ENCODE measurements around the gene SMCHD1. TPM values are rescaled to one million over a fixed set of nuclear protein-coding genes. Genes with fewer than 3 reads are reported as not detected.

SMCHD1 gene
- total and polyA plus RNA-seq, 4 donors = 4.4 to 49.0 (median 25.4) TPM

DNA sequence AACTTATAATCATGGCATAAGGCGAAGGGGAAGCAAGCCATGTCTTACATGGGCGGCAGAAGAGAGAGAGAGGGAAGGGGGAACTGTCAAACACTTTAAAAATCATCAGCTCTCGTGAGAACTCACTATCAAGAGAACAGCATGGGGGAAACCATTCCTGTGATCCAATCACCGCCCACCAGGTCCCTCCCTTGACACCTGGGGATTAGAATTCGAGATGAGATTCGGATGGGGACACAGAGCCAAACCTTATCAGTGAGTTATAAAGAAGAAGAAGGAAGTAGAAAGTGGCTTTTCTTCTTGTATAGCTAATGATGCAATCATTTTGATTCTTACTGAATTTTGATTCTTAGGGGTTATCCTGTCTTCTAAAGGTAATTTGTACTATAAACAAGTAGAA is 51.4 kb downstream of the SMCHD1 start:
- no peak overlapping the region for H3K4me3 ChIP-seq (ENCODE audit: low read depth in 1 of 3, low read length in 3 of 3)
- WGBS = 85% methylated on average over 6 of the region's 6 CpGs
- no peaks in the 10 kb centered on the region for H3K4me1 ChIP-seq (ENCODE audit: control insufficient read depth in 4 of 4, insufficient read depth in 4 of 4, low read length in 3 of 4)
- TF ChIP-seq TAF1 (conservative IDR thresholded peaks at IDR 0.05) (no peak), FOXA1 (IDR thresholded peaks at IDR 0.05) (no peak), SP1 (IDR thresholded peaks at IDR 0.05) (no peak), RXRA (IDR thresholded peaks at IDR 0.05) (no peak), RAD21 (IDR thresholded peaks at IDR 0.05) (no peak)
- TF ChIP-seq, protein P1, sequence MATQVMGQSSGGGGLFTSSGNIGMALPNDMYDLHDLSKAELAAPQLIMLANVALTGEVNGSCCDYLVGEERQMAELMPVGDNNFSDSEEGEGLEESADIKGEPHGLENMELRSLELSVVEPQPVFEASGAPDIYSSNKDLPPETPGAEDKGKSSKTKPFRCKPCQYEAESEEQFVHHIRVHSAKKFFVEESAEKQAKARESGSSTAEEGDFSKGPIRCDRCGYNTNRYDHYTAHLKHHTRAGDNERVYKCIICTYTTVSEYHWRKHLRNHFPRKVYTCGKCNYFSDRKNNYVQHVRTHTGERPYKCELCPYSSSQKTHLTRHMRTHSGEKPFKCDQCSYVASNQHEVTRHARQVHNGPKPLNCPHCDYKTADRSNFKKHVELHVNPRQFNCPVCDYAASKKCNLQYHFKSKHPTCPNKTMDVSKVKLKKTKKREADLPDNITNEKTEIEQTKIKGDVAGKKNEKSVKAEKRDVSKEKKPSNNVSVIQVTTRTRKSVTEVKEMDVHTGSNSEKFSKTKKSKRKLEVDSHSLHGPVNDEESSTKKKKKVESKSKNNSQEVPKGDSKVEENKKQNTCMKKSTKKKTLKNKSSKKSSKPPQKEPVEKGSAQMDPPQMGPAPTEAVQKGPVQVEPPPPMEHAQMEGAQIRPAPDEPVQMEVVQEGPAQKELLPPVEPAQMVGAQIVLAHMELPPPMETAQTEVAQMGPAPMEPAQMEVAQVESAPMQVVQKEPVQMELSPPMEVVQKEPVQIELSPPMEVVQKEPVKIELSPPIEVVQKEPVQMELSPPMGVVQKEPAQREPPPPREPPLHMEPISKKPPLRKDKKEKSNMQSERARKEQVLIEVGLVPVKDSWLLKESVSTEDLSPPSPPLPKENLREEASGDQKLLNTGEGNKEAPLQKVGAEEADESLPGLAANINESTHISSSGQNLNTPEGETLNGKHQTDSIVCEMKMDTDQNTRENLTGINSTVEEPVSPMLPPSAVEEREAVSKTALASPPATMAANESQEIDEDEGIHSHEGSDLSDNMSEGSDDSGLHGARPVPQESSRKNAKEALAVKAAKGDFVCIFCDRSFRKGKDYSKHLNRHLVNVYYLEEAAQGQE (IDR thresholded peaks at IDR 0.05) = no peak
- H3K36me3 ChIP-seq (ENCODE audit: control insufficient read depth in 4 of 4, insufficient read depth in 3 of 4, low read depth in 1 of 4, low read length in 3 of 4) = peaks cover 5 to 60% (median 34%) of the 10 kb centered on the region in 4 donors
- H3K9ac ChIP-seq (ENCODE audit: low read depth in 1 of 2, low read length in 2 of 2) = no peak overlapping the region
- H3K27ac ChIP-seq (ENCODE audit: low read depth in 1 of 2, low read length in 2 of 2) = no peak overlapping the region
- DNase-seq (ENCODE audit: low spot score) = no peak
- H3K27me3 ChIP-seq (ENCODE audit: control insufficient read depth in 4 of 4, insufficient read depth in 4 of 4, low read length in 3 of 4) = no peaks in the 10 kb centered on the region
- no peaks in the 10 kb centered on the region for H3K9me3 ChIP-seq (ENCODE audit: control insufficient read depth in 4 of 4, low read length in 3 of 4)

GRCh38 chr18:2707551-2708168 is 52.1 kb downstream of the SMCHD1 start:
- DNase-seq (ENCODE audit: low spot score) = no peak
- no peaks in the 10 kb centered on the region for H3K4me1 ChIP-seq (ENCODE audit: control insufficient read depth in 4 of 4, insufficient read depth in 4 of 4, low read length in 3 of 4)
- TF ChIP-seq TAF1 (conservative IDR thresholded peaks at IDR 0.05) (no peak), RXRA (IDR thresholded peaks at IDR 0.05) (no peak), YY1 (IDR thresholded peaks at IDR 0.05) (no peak), GABPA (IDR thresholded peaks at IDR 0.05 in 1 of 2, conservative IDR thresholded peaks at IDR 0.05 in 1 of 2) (no peak), HNF4G (IDR thresholded peaks at IDR 0.05) (no peak), FOXA2 (IDR thresholded peaks at IDR 0.05) (no peak), CTCF (IDR thresholded peaks at IDR 0.05; ENCODE audit: low read depth, low read length, missing input control) (no peak), EGR1 (IDR thresholded peaks at IDR 0.05; ENCODE audit: low read depth in 2 of 2) (no peak), NR2F2 (IDR thresholded peaks at IDR 0.05) (no peak), MAX (IDR thresholded peaks at IDR 0.05) (no peak), ZBTB33 (IDR thresholded peaks at IDR 0.05) (no peak), HNF4A (conservative IDR thresholded peaks at IDR 0.05) (no peak), RAD21 (IDR thresholded peaks at IDR 0.05) (no peak), FOXA1 (IDR thresholded peaks at IDR 0.05) (no peak), JUND (IDR thresholded peaks at IDR 0.05) (no peak)
- TF ChIP-seq, protein P1 (IDR thresholded peaks at IDR 0.05) = no peak
- TF ChIP-seq, protein P2, sequence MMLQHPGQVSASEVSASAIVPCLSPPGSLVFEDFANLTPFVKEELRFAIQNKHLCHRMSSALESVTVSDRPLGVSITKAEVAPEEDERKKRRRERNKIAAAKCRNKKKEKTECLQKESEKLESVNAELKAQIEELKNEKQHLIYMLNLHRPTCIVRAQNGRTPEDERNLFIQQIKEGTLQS (IDR thresholded peaks at IDR 0.05) = no peak
- peaks cover 8 to 63% (median 34%) of the 10 kb centered on the region in 4 donors for H3K36me3 ChIP-seq (ENCODE audit: control insufficient read depth in 4 of 4, insufficient read depth in 3 of 4, low read depth in 1 of 4, low read length in 3 of 4)
- WGBS = 90% methylated on average over 2 of the region's 2 CpGs
- H3K4me3 ChIP-seq (ENCODE audit: low read depth in 1 of 3, low read length in 3 of 3) = no peak overlapping the region
- H3K27ac ChIP-seq (ENCODE audit: low read depth in 1 of 2, low read length in 2 of 2) = no peak overlapping the region
- H3K9ac ChIP-seq (ENCODE audit: low read depth in 1 of 2, low read length in 2 of 2) = no peak overlapping the region
- H3K9me3 ChIP-seq (ENCODE audit: control insufficient read depth in 4 of 4, low read length in 3 of 4) = no peaks in the 10 kb centered on the region
- no peaks in the 10 kb centered on the region for H3K27me3 ChIP-seq (ENCODE audit: control insufficient read depth in 4 of 4, insufficient read depth in 4 of 4, low read length in 3 of 4)

All from liver (tissue), 9 donors.